OCI-LY1 (cell line): ENCODE measurements around the gene VSIR.

Experiments used
- H2AFZ ChIP-seq: fragments of 200-600 bp; sonication (generic), shearing (Covaris generic); 2 replicates; pipeline ENCODE4 v1.6.0; 2014; ENCODE audit warnings: antibody characterized with exemption, mild to moderate bottlenecking, low read length
- H3F3A ChIP-seq: fragments of 200-600 bp; sonication (generic), shearing (Covaris generic); 2 replicates; pipeline ENCODE4 v1.6.0; 2014; ENCODE audit warnings: mild to moderate bottlenecking, antibody characterized with exemption, low read length, moderate library complexity; ENCODE audit not compliant: insufficient read depth
- H3K27ac ChIP-seq: fragments of 200-600 bp; sonication (generic); 2 replicates; pipeline ENCODE4 v1.5.1; 2014; ENCODE audit warnings: low read length, mixed run types, mild to moderate bottlenecking, low read depth; ENCODE audit not compliant: poor library complexity, severe bottlenecking
- H3K27me3 ChIP-seq: fragments of 200-600 bp; sonication (generic); 2 replicates; pipeline ENCODE4 v1.6.0; 2014; ENCODE audit warnings: antibody characterized with exemption, mild to moderate bottlenecking, low read length, moderate library complexity; ENCODE audit not compliant: insufficient read depth
- H3K36me3 ChIP-seq: fragments of 200-600 bp; sonication (generic); 2 replicates; pipeline ENCODE4 v1.6.1; 2014; ENCODE audit warnings: mild to moderate bottlenecking, antibody characterized with exemption, low read length, moderate library complexity, mixed read lengths; ENCODE audit not compliant: insufficient read depth
- H3K4me1 ChIP-seq: fragments of 200-600 bp; sonication (generic); 2 replicates; pipeline ENCODE4 v1.5.1; 2014; ENCODE audit warnings: mild to moderate bottlenecking, low read length, moderate library complexity; ENCODE audit not compliant: insufficient read depth, severe bottlenecking
- H3K4me2 ChIP-seq: fragments of 200-600 bp; sonication (generic), shearing (Covaris generic); 2 replicates; pipeline ENCODE4 v1.6.1; 2014; ENCODE audit warnings: low read length
- H3K4me3 ChIP-seq: fragments of 200-600 bp; sonication (generic); 2 replicates; pipeline ENCODE4 v1.5.1; 2014; ENCODE audit warnings: low read length, low read depth, mild to moderate bottlenecking, mixed read lengths; ENCODE audit not compliant: poor library complexity, severe bottlenecking
- H3K79me2 ChIP-seq: fragments of 200-600 bp; shearing (Covaris generic); 2 replicates; pipeline ENCODE4 v1.6.1; 2016; ENCODE audit warnings: mixed run types, low read length, mixed read lengths; ENCODE audit not compliant: insufficient read depth
- H3K9ac ChIP-seq: fragments of 200-600 bp; sonication (generic), shearing (Covaris generic); 2 replicates; pipeline ENCODE4 v1.6.1; 2014; ENCODE audit warnings: mild to moderate bottlenecking, low read length, mixed read lengths
- H3K9me2 ChIP-seq: fragments of 200-600 bp; sonication (generic), shearing (Covaris generic); 2 replicates; pipeline ENCODE4 v1.6.1; 2014; ENCODE audit warnings: low read depth, mild to moderate bottlenecking, low read length, mixed read lengths
- H3K9me3 ChIP-seq: fragments of 200-600 bp; shearing (Covaris generic); 2 replicates; pipeline ENCODE4 v1.6.1; 2014; ENCODE audit warnings: low read length, mixed read lengths
- H4K20me1 ChIP-seq: fragments of 200-600 bp; sonication (generic), shearing (Covaris generic); 2 replicates; pipeline ENCODE4 v1.6.0; 2016; ENCODE audit warnings: mild to moderate bottlenecking, low read length; ENCODE audit not compliant: insufficient read depth
- CTCF ChIP-seq: fragments of 200-600 bp; sonication (generic), shearing (Covaris generic); IDR thresholded peaks from 2 replicates; pipeline ENCODE4 v1.5.1; 2017; ENCODE audit warnings: mild to moderate bottlenecking, antibody characterized with exemption, low read length, moderate library complexity, mixed read lengths
- EZH2 ChIP-seq: fragments of 200-600 bp; sonication (generic), shearing (Covaris generic); IDR thresholded peaks from 2 replicates; pipeline ENCODE4 v1.8.0; 2017; ENCODE audit warnings: borderline replicate concordance, mixed run types, mild to moderate bottlenecking, antibody characterized with exemption, low read length, moderate library complexity, mixed read lengths

Gene VSIR

GRCh38 chr10:71771204-71771603 is 2.1 kb downstream of the VSIR start:
- H2AFZ ChIP-seq = no peak overlapping the region
- H4K20me1 ChIP-seq = no peaks in the 10 kb centered on the region
- no peaks in the 10 kb centered on the region for H3K9me3 ChIP-seq
- no peak overlapping the region for H3K9ac ChIP-seq
- H3K79me2 ChIP-seq = no peaks in the 10 kb centered on the region
- H3K27me3 ChIP-seq = no peaks in the 10 kb centered on the region; the same call in 1 of the 2 replicates
- H3K9me2 ChIP-seq = no peaks in the 10 kb centered on the region
- TF ChIP-seq CTCF (no peak), EZH2 (no peak)
- H3K4me1 ChIP-seq = peaks cover 29% of the 10 kb centered on the region
- no peak overlapping the region for H3K4me2 ChIP-seq
- H3F3A ChIP-seq = no peaks in the 10 kb centered on the region
- H3K4me3 ChIP-seq = no peak overlapping the region
- no peak overlapping the region for H3K27ac ChIP-seq
- H3K36me3 ChIP-seq = no peaks in the 10 kb centered on the region

GRCh38 chr10:71770789-71771188 is 2.5 kb downstream of the VSIR start:
- Histone ChIP-seq H3K4me3 (no peak overlapping the region), H3K27ac (no peak overlapping the region), H3F3A (no peaks in the 10 kb centered on the region), H3K9me3 (no peaks in the 10 kb centered on the region), H3K79me2 (no peaks in the 10 kb centered on the region), H3K9me2 (no peaks in the 10 kb centered on the region), H3K4me1 (peaks cover 29% of the 10 kb centered on the region), H3K4me2 (no peak overlapping the region), H4K20me1 (no peaks in the 10 kb centered on the region), H3K27me3 (no peaks in the 10 kb centered on the region; the same call in 1 of the 2 replicates), H3K36me3 (no peaks in the 10 kb centered on the region), H3K9ac (no peak overlapping the region), H2AFZ (no peak overlapping the region)
- TF ChIP-seq EZH2 (no peak), CTCF (no peak)

GRCh38 chr10:71770255-71770654 is 3.1 kb downstream of the VSIR start:
- H3K79me2 ChIP-seq = no peaks in the 10 kb centered on the region
- no peaks in the 10 kb centered on the region for H3K36me3 ChIP-seq
- no peak overlapping the region for H2AFZ ChIP-seq
- no peak overlapping the region for H3K4me2 ChIP-seq
- H3K9ac ChIP-seq = no peak overlapping the region
- TF ChIP-seq CTCF (no peak), EZH2 (no peak)
- peaks cover 29% of the 10 kb centered on the region for H3K4me1 ChIP-seq
- no peaks in the 10 kb centered on the region; the same call in 1 of the 2 replicates for H3K27me3 ChIP-seq
- no peaks in the 10 kb centered on the region for H4K20me1 ChIP-seq
- no peaks in the 10 kb centered on the region for H3K9me2 ChIP-seq
- H3K27ac ChIP-seq = no peak overlapping the region
- H3F3A ChIP-seq = no peaks in the 10 kb centered on the region
- H3K9me3 ChIP-seq = no peaks in the 10 kb centered on the region
- no peak overlapping the region for H3K4me3 ChIP-seq
